Measurements from ENCODE around the gene ALDH4A1. TPM values are rescaled to one million over a fixed set of nuclear protein-coding genes. Genes with fewer than 3 reads are reported as not detected.

ALDH4A1 gene
- total RNA-seq, 1 donor from 2014 or later: 11.7 TPM

DNA sequence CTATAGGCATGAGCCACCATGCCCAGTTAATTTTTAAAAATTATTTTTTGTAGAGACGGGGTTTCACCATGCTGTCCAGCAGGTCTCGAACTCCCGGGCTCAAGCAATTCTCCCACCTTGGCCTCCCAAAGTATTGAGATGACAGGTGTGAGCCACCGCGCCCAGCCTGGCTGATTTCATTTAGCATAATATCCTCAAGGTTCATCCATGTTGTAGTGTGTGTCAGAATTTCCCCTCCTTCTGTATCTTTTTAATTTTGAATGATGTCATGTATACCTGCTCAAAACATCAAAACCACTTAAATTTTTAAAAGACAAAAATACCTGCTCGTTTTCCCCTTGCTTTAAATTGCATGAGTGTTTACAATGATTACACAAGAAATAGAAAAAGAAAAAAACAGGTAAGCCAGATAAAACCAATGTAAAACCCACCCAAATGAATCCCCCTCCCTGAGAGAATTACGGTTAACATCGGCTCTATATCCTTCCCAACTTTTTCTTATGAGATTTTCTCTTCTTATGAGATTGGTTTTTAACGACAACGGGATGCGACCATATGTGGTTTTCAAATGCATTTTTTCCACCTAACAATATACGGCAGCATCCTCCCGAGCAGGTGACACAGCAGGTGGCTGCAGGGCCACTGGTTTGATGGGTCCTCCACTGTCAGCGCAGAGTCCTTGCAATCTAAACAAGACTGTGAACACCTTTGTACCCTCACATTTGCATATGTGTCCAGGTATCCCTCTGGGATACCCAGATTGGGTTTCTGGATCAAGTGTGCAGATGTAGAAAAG is 32.0 kb upstream of the ALDH4A1 start:
- TF ChIP-seq, protein P1, sequence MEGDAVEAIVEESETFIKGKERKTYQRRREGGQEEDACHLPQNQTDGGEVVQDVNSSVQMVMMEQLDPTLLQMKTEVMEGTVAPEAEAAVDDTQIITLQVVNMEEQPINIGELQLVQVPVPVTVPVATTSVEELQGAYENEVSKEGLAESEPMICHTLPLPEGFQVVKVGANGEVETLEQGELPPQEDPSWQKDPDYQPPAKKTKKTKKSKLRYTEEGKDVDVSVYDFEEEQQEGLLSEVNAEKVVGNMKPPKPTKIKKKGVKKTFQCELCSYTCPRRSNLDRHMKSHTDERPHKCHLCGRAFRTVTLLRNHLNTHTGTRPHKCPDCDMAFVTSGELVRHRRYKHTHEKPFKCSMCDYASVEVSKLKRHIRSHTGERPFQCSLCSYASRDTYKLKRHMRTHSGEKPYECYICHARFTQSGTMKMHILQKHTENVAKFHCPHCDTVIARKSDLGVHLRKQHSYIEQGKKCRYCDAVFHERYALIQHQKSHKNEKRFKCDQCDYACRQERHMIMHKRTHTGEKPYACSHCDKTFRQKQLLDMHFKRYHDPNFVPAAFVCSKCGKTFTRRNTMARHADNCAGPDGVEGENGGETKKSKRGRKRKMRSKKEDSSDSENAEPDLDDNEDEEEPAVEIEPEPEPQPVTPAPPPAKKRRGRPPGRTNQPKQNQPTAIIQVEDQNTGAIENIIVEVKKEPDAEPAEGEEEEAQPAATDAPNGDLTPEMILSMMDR (IDR thresholded peaks at IDR 0.05): no peak
- Histone ChIP-seq H3K27ac (no peak overlapping the region), H3K4me3 (no peak overlapping the region), H3K36me3 (no peaks in the 10 kb centered on the region), H3K9me3 (no peaks in the 10 kb centered on the region), H3K27me3 (ENCODE audit: low read depth) (no peaks in the 10 kb centered on the region), H3K4me1 (peaks cover 63% of the 10 kb centered on the region)
- DNase-seq: no peak
- ATAC-seq: no peak
- intact Hi-C loops (cut with DNase I): no loop called here

DNA sequence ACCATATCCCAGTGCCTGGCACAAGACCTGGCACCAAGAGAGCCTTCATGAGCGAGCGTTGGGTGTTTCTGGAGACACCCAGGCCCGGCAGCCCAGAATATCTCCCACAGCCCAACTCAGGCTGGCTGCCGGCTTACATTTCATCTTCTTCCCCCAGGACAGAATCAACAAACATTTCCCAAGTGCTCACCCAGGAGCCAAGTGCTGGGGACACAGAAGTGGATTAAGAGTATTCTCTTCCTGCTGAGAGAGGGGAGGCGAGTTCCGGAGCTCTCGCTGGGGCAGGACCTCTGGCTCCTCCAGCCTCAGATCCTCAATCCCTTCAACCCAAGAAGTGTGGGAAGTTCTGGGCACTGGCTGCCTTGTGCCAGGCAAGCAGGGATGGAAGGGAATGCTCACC is 30.5 kb upstream of the ALDH4A1 start:
- TF ChIP-seq, protein P1 (IDR thresholded peaks at IDR 0.05): no peak
- Histone ChIP-seq H3K27me3 (ENCODE audit: low read depth) (no peaks in the 10 kb centered on the region), H3K27ac (peak overlapping the region; percentile 49), H3K4me1 (peaks cover 67% of the 10 kb centered on the region), H3K36me3 (no peaks in the 10 kb centered on the region), H3K4me3 (peak overlapping the region; percentile 3), H3K9me3 (no peaks in the 10 kb centered on the region)
- DNase-seq (no peak), ATAC-seq (peak; percentile 72 to 74)
- intact Hi-C loops (cut with DNase I): no loop called here

DNA sequence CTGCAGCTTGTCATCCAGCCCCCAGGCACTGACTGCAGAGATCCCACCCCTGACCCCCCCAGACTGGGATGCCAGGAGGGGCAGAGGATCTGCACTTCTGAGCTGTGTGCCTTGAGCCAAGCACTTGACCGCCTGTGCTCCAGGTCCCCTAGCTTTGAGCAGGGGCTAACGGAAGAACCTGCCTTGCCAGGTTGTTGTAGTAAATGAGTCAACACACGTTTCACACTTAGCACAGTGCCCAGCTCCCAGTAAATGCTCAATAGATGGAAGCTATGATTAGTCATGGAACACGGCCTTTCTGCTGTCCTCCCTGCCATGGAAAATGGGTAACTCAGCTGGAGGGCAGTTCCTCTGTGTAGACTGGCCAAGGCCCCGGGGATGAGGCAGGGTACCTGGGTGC is 30.0 kb upstream of the ALDH4A1 start:
- Histone ChIP-seq H3K4me1 (peaks cover 72% of the 10 kb centered on the region), H3K36me3 (no peaks in the 10 kb centered on the region), H3K27ac (peak overlapping the region; percentile 49), H3K9me3 (no peaks in the 10 kb centered on the region), H3K27me3 (ENCODE audit: low read depth) (no peaks in the 10 kb centered on the region), H3K4me3 (peak overlapping the region; percentile 3)
- TF ChIP-seq, protein P1 (IDR thresholded peaks at IDR 0.05): no peak
- intact Hi-C loops (cut with DNase I): no loop called here
- ATAC-seq (peak; percentile 81 to 91), DNase-seq (peak; percentile 70)

DNA sequence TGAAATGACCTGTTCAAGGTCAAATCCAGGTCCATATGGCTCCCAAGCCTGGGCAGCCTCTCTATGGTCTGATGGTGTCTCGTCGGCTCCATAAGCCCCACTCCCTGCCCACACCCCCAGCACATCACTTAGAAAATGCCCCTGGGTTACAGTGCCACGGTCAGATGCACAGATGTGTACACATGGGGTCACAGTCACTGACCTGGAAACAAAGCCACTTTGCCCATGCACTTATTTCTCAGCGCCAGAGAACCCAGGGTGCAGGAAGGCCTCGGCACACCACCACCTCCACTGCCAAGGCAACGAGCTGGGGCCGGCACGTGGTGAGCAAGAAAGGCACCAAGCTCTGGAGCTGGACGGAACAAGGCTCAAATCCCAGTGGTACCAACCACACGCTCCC is 29.4 kb upstream of the ALDH4A1 start:
- TF ChIP-seq, protein P1 (IDR thresholded peaks at IDR 0.05): no peak
- no peaks in the 10 kb centered on the region for H3K36me3 ChIP-seq
- no peak overlapping the region for H3K4me3 ChIP-seq
- H3K4me1 ChIP-seq: peaks cover 72% of the 10 kb centered on the region
- ATAC-seq: no peak
- no peaks in the 10 kb centered on the region for H3K9me3 ChIP-seq
- intact Hi-C loops (cut with DNase I): no loop called here
- DNase-seq: no peak
- peak overlapping the region; percentile 18 for H3K27ac ChIP-seq
- H3K27me3 ChIP-seq (ENCODE audit: low read depth): no peaks in the 10 kb centered on the region

DNA sequence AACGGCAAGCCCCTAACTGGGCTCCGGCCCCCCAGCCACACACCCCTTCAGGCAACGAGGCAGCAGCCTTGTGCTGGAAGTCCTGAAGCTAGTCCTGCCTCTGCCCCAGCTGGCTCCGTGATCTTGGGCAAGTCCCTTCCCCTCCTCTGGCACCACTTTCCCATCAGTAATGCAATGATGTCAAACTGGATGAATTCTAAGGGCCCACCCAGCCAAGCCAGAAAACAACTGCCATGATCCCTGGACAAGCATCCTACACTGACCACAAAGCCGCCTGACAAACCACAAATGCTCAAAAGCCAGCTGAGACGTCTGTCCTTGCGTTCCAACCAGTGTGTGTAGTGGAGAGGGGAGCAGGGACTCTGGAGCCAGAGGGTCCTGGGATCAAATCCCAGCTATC is 27.3 kb upstream of the ALDH4A1 start:
- DNase-seq (no peak), ATAC-seq (no peak)
- Histone ChIP-seq H3K4me3 (no peak overlapping the region), H3K36me3 (no peaks in the 10 kb centered on the region), H3K9me3 (no peaks in the 10 kb centered on the region), H3K27me3 (ENCODE audit: low read depth) (no peaks in the 10 kb centered on the region), H3K4me1 (peaks cover 77% of the 10 kb centered on the region), H3K27ac (no peak overlapping the region)
- intact Hi-C loops (cut with DNase I): no loop called here
- TF ChIP-seq, protein P1 (IDR thresholded peaks at IDR 0.05): no peak
